NCI-H1417 (cell line): Measurements from ENCODE around the gene CNOT4.

Experiments
- DNase-seq, 3 experiments: peaks; one replicate each; lab custom pipeline; 2025; lab: John Stamatoyannopoulos, UW

CNOT4 gene, protein sequence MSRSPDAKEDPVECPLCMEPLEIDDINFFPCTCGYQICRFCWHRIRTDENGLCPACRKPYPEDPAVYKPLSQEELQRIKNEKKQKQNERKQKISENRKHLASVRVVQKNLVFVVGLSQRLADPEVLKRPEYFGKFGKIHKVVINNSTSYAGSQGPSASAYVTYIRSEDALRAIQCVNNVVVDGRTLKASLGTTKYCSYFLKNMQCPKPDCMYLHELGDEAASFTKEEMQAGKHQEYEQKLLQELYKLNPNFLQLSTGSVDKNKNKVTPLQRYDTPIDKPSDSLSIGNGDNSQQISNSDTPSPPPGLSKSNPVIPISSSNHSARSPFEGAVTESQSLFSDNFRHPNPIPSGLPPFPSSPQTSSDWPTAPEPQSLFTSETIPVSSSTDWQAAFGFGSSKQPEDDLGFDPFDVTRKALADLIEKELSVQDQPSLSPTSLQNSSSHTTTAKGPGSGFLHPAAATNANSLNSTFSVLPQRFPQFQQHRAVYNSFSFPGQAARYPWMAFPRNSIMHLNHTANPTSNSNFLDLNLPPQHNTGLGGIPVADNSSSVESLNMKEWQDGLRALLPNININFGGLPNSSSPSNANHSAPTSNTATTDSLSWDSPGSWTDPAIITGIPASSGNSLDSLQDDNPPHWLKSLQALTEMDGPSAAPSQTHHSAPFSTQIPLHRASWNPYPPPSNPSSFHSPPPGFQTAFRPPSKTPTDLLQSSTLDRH

DNA sequence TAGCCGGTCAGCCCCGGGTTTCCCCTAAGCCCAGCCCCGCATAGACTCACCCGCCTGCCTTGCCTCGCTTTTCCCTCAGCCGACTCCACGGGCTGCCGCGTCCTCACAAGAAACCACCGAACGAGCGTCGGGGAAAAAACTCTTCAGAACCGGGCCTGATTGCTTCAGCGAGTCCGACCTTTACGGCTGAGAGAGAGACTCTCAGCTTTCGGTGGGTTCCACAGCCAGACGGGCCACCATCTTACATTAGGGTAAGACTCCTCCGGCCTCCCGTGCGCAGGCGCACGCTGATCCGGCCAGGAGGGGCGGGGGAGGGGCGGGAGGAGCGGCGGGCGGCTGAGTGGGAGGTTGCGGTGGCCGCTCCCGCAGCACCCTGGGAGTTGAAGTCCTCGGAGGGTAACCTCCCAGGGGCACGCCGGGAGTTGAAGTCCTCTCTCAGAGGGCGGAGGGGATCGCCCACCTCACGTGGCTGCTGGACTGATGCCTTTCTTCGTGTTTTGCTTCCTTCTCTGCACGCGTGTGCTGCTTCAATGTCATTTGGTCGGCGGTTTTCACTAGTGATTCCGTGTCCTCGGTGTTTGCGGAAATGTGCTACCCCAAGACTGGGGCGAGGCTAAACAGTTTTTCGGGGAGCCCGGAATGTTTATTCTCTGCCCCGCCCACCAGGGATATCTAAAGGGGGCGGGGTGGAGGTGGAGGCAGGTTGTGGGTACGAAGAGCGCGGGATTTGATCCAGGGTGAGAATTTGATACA is at the start of gene CNOT4:
Gene CNOT4, minus strand, starts transcription at position 264 of the 753 bp plus-strand sequence. CDS start 71,771 bp downstream, outside the sequence.
- peak; percentile 98 to 99 (median 98) for DNase-seq

GRCh38 chr7:135558881-135559280 is 49.0 kb upstream of the CNOT4 start:
- DNase-seq, result no peak

- peak; percentile 66 to 90 (median 86) for DNase-seq
These were observed 48.5 kb upstream of the CNOT4 start for GRCh38 chr7:135558337-135558767.

DNA sequence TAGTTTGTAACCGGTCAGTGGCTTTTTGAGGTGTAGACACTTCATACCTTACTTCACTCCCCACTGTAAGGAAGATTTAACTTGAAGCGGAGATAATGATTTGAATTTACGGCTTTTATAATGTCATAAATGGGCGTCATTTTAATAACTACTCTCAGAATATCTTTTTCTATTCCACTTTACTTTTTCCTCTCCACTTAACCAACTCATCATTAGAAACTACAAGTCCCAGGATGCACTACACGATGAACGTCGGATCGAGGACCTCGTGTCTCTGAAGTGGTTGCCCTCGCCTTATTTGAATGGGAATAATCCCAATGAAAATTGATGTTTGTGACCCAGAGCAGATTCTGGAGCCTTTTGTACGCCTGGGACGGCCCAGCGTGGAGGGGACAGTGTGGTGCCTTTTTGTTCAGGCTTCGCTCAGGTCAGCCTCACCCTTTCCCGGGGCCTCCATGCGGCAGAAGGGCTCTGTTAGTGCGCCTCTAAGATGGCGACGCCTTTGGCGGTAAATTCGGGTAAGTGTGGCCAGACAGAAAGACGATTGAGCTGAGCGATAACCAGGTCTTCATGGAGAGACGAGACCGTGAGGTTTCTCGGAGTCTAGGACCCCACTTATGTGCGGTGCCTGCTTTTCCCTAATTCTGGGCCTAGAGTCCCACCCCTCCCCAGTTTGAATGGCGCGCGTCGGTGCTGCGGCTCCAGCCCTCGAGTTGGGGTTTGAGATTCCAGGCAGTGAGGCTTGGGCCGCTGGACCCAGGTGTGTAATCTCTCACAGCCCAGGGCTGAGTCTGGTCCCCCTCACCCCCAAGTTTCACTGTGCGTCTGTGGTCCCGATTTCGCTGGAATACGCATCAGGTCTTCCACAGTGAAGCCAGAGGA is 47.8 kb upstream of the CNOT4 start, which contains the start of gene NUP205:
Gene NUP205, plus strand, starts transcription at position 463 of the 882 bp plus-strand sequence. Its CDS starts 28 bp downstream, at position 491.
- DNase-seq, result peak; percentile 87 to 99 (median 94)

DNA sequence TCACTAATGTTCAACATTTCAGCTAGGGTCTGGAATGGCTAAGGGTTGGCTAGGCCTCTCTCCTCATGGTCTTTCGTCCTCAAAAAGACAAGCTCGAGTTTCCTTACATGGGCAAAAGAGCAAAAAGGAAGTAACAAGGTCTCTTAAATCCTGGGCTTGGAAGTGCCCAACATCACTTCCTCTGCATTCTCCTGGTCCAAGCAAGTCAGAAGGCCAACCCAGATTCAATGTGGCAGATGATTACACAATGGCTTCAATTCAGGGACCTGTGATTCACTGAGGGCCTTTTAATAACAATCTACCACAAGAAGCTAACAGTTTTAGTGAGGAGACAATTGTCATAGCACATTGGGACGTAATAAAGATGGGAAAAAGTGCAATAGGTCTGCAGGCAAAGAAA is 43.4 kb upstream of the CNOT4 start:
- DNase-seq, result no peak

GRCh38 chr7:135552148-135552547 is 42.2 kb upstream of the CNOT4 start:
- DNase-seq, result no peak

DNA sequence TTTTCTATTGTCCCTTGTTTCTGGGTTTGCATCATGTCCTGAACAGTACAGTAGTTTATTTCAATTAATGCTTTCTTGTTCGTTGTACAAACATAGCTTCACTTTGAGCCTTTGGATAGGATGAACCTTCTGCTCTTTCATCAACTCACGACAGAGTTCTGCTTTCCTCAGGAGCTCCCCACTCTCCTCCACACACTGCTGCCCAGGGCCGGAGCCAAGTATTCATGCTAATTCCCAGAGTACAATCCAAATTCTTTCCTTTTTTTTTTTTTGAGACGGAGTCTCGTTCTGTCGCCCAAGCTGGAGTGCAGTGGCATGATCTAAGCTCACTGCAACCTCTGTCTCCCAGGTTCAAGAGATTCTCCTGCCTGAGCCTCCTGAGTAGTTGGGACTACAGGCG is 40.3 kb upstream of the CNOT4 start:
- DNase-seq, result no peak

GRCh38 chr7:135541029-135541428 is 31.1 kb upstream of the CNOT4 start:
- DNase-seq, result no peak

- DNase-seq, result no peak
These were observed 29.7 kb upstream of the CNOT4 start for GRCh38 chr7:135539629-135540028.

- no peak for DNase-seq
These were observed 28.5 kb upstream of the CNOT4 start for GRCh38 chr7:135538376-135538775.

- no peak for DNase-seq
These were observed 28.0 kb upstream of the CNOT4 start for GRCh38 chr7:135537905-135538304.

DNA sequence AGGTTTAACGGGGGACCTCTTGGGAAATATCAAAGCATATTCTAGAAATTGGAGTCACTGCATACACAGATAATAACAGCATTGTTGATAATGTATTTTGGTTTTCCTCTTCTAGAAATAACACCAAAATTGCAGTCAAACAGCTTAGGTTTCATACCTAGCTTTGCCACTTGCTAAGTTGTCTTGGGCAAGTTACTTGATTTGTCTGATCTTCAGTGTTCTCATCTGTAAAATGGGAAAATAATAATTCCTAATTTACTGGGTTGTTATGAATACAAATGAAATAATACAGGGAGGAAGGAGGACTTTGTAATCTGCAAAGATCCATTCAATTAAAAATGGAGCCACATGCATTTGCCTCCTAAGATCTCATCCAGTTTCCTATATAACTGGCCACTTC is 27.6 kb upstream of the CNOT4 start:
- no peak for DNase-seq

GRCh38 chr7:135536150-135536549 is 26.2 kb upstream of the CNOT4 start:
- no peak for DNase-seq

GRCh38 chr7:135527025-135527424 is 17.1 kb upstream of the CNOT4 start:
- no peak for DNase-seq

DNA sequence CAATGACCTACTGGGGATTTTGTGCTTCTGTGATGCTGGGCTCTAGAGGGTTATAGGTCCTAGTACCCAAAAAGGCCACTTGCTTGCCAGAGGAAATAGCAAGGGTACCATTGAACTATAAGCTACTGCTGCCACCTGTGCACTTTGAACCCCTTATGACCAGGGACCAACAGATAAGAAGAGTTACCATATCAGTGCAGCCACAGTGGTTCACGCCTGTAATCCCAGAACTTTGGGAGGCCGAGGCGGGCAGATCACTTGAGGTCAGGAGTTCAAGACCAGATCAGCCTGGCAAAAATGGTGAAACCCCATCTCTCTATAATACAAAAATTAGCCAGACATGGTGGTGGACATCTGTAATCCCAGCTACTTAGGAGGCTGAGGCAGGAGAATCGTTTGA is 15.5 kb upstream of the CNOT4 start:
- DNase-seq, result no peak

GRCh38 chr7:135523146-135523545 is 13.2 kb upstream of the CNOT4 start:
- DNase-seq, result no peak

- no peak for DNase-seq
These were observed 12.6 kb upstream of the CNOT4 start for GRCh38 chr7:135522509-135522908.

- DNase-seq, result no peak
These were observed 10.0 kb upstream of the CNOT4 start for GRCh38 chr7:135519871-135520270.

DNA sequence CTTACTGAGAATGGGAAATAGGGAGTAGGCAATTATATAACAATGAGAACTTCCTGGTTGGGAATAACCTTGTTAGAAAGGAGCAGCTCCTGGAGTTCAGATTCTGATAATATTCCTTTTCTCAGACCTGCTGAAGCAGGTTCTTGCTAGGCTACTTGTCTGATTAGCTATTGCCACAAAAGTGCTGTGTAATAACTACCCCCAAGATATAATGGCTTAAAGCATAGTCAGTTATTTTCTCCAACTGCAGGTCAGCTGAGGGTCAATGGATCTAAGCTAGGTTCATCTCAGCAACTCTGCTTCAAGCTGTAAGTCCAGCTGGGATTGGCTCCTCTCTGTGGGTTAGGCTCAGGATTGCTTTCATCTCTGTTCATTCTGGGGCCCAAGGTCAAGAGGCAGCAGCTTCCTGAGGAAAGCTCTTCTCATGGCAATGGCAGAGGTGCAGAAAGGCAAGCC is 9.4 kb upstream of the CNOT4 start:
- no peak for DNase-seq

DNA sequence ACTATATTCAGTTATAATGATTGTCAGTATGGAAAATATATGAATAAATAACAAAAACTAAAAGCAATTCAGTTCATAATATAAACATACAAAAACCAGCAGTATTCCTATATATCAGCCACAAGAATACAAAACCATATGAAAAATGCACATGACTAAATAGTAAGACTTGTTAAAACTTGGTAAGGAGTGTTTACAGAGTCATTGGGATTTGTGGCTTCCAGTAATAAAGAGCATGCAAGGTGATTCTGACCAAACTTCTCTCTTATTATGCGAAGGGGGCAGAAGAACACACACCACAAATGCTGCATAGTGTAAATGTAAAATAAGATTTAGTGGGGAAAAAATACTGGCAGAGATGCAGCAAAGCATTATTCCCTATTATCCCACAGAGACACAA is 8.8 kb upstream of the CNOT4 start:
- DNase-seq, result no peak

DNA sequence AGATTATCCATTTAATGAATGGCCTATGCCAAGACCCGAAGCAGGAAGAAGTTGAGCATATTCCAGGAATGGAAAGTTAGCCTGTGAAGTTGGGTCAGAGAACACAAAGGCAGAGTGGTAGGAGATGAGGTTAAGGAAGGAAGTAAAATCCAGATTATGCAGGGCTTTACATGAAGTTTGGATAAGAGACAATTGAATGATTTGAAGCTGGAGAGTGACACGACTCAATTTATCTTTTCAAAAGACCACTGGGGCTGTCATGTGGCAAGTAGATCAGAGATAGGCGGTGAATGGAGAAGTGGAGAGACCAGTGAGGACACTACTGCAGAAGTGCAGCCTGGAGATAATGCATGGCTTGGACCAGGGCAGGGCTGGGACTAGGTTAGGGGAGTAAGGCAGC is 7.2 kb upstream of the CNOT4 start:
- DNase-seq, result no peak
